ENCODE data around the gene CDH6.

- no peak for TF ChIP-seq ZNF274 (IDR thresholded peaks at IDR 0.05; ENCODE audit: low read depth, low read length)
- no peak for TF ChIP-seq YY1 (IDR thresholded peaks at IDR 0.05; ENCODE audit: insufficient read depth, insufficient read length)
These were observed 51.4 kb downstream of the CDH6 start for GRCh38 chr5:31244921-31245320.

Data from NT2/D1 (cell line).